Inferior parietal cortex (tissue), 1 donor: ENCODE data around the gene PTPA.
"Not testable (repeated sequence)": the region's sequence is repeated elsewhere in the genome, so short reads cannot be mapped to it uniquely, and the experiment has no call there.

Experiments used
- DNase-seq: peaks from one replicate; pipeline ENCODE4 v3.0.0-alpha.2; 2016; ENCODE audit errors: extremely low spot score

Gene PTPA

DNA sequence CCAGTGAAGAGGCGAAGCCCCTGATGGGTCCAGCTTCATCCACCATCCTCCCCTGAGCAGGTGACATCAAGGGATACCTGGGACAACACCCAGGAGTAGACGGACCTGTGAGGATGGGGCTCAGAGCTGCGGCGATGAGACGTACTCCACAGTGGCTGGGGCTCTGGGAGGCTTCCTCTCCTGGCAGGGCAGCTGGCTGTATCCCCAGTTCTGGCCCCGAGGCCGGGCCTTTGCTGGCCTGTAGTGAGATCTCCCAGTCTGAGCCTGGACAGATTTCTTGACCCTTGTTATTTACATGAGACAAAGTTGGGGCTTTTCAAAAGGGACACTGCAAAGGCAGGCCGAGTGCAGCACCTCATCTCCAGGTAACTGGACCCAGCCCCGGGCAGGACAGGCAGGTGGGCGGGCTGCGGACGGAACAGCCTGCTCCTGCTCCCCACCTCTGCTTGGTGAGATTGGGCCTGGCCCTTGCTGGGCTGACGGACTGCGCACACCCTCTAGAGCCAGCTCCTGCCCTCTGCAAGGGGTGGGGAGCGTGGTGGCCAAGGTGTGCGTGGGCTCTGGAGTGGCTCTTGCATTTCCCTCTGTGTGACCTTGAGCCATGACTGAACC, 43.8 kb downstream of the PTPA start:
- DNase-seq: no peak

DNA sequence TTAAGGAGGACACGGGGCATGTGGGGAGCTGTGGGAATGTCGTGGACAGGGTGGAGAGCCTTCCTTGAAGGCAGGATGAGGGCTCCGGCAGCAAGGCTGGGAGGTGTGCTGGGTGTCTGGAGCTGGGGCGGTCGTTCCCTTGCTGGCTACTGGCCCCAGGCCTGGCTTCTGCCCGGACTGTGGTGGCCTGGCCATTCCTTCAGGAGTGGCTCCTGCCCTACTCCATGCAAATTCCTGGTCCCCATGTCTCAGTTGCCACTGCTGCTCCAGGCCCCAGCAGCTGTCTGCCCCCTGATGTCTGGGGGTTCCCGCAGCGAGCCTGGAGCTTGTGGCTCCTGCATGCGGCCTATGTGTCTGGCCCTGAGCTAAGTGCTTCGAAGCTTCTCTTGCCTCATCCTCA, 44.9 kb downstream of the PTPA start:
- no peak for DNase-seq

DNA sequence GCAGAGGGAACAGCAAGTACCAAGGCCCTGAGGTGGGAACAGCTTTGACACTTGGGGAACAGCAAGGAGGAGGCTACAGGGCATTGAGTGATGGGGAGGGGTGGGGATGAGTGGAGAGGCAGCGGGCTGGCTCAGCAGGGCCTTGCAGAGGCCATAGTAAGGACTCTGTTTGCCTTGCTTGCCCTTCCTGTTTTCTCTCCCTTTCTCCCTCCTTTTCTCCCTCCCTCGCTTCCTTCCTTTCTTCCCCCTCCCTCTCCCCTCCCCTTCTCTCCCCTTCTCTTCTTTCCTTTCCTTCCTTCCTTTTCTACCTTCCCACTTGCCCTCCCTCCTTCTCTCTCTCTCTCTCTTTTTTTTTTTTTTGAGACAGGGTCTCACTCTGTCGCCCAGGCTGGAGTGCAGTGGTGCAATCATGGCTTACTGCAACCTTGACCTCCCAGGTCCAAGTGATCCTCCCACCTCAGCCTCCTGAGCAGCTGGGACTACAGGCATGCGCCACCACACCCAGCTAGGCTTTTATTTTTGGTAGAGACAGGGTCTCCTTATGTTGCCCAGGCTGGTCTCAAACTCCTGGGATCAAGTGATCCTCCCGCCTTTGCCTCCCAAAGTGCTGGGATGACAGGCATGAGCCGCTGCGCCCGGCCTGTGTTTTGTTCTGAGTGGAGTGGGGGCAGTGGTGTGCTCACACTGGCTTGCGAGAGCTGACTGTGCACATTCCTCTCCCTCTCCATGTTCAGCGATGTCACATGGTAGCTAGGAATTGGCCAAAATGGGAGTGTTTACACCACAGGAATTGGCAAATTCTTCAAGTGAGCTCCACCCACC, 49.7 kb downstream of the PTPA start:
- no peak for DNase-seq

DNA sequence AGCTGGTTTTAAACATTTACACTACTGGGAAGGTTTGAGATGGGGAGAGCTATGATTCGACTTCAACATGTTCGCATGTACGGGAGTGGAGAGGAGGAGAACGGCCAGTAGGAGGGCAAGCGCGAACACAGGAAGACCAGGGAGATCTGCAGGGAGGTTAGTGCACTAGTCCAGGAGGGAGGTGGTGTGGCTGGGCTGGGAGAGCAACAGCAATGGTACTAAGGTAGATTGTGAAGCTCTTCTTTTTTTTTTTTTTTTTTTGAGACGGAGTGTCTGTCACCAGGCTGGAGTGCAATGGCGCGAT, 50.3 kb downstream of the PTPA start:
- no peak for DNase-seq

DNA sequence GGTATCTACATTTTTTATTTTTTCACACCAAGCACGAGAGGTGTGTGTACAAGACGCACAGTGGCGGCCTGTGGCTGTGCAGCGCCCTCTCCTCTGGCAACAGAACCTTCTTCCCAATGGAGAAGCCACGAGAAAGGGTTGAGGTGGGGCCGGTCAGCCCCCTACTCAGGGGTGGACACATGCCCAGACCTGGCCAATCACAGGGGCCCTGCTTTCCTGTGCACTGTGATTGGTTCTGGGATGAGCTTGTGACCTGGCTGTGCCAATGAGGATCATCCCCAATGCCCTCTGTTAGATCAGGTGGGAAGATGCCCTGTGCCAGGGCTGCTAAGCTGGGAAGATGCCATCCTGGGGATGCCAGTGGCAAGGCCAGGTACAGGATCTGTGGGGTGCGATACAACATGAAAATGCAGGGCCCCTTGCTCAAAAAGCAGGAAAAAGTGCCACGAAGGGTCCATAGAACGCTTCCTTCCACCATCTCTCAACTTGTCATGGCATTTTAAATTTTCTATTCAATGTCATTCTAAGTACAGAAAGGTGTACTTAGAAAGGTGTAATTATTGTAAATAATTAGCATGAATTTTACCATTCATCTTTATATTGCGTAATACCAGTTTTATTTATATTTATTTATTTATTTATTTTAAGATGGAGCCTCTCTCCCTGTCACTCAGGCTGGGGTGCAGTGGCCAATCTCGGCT, 51.4 kb downstream of the PTPA start:
- no peak for DNase-seq

DNA sequence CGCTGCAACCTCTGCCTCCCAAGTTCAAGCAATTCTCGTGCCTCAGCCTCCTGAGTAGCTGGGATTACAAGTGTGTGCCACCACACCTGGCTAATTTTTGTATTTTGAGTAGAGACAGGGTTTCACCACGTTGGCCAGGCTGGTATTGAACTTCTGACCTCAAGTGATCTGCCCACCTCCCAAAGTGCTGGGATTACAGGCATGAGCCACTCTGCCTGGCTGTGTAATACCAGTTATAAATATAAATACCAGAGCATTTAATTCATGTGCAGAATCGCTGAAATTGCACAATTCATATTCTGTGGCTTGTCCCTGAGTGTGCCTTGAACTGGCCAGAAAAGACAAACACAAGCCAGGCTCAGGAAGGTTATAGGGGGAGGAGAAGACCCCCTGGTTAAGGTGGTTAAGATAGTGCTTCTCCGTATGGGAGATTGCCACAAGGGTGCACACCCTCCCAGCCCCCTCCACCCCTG, 52.0 kb downstream of the PTPA start:
- not testable (repeated sequence) for DNase-seq

DNA sequence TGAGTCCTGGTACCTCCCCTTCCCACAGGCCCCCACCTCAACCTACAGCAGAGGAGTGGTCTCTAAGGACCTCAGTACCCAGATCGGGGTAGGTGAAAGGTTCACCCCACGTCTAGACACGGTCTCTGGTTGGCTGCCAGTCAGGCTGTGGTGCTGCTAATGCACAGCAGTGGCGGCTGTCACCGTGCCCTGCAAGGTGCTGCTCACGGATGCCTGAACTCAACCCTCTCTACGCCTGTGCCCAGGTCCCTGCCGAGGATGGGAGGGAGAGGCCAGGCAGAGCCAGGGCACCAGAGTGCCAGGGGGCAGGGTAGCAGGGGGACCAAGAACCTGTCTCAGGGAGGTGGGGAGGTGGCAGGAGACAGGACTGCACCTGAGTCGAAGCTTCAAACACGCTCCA, 52.5 kb downstream of the PTPA start:
- no peak for DNase-seq

DNA sequence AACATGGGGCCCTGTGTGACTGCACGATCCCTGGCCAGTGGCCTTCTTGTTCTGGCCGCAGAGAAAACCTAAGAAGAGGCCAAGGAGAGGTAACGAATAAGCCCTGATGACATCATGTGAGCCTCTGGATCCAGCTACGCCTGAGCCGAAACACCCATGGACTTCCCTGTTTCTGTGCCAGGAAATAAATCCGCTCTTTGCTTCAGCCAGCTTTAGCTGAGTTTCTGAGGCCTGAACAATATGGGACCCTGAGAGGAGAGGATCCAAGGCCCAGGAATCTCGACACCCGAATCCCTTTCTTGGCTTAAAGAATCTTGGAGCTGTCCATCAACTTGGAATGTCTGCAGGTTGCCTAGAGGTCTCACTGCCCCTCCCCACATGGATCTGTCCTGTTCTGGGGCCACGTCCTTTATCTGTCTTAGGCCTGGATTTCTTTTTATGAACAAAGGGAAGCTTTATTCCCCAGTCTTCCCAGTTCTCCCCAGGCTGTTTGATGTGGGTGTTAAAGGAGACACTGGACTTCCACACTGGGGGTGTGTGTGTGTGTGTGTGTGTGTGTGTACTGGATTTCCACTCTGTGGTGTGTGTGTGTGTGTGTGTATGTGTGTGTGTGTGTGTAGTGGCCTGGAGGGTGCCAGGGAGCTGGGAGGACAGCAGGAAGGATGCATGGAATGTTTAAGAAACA, 53.2 kb downstream of the PTPA start:
- no peak for DNase-seq

DNA sequence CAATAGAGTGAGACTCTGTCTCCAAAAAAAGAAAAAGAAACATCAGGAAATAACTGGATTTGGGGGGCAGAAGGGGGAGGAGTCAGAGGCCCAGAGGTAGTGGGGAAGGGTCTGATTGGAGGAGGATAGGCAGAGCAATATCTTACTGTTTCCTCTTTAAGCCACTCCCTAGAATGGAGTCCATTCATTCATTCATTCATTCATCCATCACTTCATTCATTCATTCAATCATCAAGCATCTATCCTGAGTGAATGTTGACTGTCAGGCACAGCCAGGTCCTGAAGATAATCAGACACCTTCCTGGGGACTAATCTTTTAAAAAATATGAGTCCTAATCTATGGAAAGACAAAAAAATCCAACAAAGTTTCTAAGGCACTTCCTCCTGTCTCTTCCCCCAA, 54.0 kb downstream of the PTPA start:
- DNase-seq: no peak

DNA sequence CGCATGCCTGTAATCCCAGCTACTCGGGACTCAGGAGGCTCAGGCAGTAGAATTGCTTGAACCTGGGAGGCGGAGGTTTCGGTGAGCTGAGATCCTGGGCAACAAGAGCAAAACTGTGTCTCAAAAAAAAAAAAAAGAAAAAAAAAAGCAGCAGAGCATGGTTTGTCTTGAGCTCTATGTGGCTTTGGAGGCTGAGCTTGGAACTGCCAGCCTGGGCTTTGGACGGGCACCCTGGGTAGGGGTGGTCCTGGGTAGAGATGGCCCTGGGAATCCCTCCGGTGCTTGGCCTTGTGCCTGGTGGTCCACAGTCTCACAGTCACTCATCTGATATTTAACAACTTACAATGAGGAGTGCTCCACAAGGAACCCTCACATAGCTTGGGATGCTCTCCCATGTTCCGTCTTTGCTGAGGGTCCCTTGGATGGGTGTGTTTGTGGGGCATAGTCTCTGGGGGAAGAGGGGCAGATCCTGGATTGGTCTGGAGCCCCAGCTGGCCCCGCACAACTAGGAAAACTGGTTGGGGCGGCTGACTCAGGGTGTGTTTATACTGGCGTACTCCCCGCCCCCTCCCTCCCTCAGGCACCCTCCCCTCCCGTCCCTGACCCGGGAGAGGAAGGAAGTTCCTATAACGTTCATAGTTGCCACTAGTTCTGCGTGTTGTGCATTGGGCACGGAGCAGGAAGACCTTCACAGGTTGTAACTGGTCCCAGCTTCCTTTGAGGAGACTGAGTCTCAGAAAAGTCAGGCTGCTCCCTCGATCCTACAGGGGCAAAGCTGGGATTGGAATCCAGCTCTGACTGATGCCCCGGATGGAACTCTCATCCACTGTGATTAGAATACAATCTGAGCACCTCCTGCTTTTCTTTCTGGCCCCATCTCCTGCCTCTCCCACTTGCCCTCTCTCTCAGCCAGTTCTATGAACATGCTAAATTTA, 55.7 kb downstream of the PTPA start:
- DNase-seq: no peak

DNA sequence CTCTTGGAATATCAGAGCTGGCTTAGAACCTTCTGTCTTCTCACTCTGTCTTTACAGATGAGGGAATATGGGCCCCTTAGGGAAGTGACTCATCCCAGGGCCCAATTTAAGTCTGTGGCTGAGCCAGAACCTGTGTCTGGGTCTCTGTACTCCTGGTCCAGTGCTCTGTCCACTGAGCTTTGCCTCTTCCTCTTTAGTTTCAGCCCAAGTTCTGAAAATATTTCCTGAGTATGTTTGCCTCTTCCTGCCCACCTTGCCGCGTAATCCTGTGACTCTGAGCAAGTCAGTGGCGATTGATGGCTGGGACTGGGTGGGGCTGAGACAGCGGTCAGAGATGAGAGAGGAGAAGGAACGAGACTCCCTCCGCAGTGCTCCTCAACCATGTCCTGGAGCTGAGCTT, 59.0 kb downstream of the PTPA start:
- no peak for DNase-seq

DNA sequence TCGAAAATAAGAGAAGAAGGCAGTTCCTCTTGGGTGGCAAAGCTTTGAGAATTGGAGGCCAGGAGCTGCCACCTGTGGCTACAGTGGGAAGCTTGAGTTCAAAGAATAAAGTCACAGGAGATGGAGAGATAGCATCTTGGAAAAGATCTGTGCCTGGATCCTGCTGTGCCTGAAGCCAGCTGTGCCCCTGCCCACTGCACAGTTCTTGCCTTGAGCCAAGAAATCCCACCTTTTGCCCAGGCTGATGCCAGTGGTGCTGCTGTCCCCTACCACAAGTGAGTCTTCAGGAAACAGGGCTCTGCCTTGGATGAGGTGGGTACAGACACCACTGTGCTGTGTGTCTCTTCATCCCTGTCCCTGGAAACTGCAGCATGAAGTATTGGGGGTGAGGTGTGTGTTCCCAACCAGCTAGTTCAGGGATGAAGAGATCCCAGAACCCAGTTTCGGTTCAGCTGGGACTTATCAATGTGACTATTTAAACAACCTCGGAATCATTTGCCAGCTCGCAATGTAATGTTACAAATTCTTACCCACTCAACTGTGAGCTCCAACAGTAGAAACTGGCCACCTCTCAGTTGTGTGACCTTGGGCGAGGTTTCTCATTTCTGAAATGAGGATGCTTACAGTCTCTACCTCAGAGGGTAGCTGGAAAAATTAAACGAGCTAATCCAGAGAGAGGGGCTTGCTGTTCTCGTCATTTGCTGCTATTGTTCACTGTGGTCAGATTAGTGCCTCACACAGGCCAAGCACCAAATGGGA, 61.0 kb downstream of the PTPA start:
- DNase-seq: no peak

DNA sequence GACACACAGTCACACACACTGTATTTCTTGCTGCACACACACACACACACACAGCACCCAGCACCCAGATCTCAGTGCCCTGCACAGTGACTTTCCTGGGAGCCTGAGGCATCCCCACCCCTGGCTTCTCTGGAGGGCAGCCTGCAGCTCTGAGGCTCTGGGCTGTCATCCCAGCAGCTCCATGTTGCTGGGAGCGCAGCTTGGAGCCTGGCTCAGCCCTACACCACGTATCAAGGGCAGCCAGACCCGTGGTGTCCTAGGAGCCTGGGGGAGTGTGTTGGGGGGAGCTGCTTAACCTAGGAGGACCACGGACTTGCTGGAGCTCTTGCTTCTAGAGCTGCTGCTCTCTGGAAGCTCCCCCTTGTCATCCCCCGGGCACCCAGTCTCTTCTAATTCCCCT, 61.6 kb downstream of the PTPA start:
- DNase-seq: no peak

DNA sequence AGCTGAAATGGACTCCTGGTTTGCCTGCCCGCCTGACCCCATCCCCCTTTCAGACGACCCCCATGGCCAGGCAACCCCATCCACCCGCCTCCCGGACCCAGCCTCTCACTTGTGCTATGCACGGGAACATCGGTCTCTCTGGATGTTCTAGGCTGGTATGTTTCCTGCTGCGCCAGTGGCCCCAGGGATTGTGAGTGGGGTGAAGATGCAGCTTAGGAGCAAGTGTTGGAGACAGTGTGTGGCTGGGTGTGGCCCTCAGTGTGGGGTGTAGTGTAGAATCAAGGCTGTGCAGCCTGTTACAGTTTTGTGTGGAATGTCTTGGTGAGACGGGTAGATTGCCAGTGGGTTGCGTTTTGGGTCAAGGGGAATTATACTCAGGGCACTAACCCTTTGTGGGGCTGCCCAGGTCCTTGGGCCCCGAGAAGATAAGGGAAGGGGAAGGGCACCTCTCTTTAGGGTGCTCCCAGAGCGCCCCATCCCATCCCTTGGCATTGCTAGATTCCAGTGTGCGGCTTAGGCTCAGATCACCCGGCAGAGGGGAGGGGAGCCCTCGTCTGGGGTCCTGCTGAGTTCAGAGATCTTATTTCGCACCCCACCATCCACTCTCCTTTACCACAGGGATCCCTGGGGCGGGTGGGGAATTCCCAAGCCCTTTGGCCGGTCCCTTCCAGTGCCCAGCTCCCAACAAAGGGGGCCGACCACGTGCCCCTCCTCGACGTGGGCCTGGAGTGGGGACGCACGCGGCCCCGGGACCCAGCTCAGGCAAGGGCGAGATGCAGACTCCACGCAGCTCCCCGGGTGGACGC, 62.3 kb downstream of the PTPA start:
- DNase-seq: no peak

DNA sequence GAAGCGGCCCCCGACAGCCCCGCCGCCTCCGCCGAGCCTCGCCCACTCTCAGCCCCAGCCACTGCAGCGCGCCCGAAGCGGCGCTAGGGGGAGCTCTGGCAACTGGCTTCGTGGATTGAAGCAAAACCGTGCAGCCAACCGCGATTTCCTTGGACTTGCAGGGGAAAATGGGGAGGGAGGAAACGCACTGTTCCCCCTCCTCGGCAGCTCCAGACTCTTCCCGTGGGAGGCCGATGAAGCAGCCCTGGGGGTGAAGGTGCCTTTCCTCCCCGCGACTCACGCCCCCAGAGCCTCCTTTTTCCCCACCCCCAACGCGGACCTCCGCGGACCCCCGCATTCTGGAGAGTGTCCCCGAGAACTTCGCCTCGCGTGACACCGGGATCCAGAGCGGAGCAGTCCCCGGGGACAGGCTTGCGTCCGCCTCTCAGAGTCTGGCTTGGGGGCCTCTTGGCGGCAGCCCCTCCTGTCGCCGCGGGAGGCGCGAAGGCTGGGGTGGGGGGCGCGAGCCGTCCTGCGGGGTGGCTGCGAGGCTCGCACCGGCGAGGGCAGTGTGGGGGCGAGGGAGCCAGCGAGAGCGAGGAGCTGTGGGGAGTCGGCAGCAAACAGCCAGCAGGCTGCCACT, 63.0 kb downstream of the PTPA start:
- peak; percentile 89 for DNase-seq

DNA sequence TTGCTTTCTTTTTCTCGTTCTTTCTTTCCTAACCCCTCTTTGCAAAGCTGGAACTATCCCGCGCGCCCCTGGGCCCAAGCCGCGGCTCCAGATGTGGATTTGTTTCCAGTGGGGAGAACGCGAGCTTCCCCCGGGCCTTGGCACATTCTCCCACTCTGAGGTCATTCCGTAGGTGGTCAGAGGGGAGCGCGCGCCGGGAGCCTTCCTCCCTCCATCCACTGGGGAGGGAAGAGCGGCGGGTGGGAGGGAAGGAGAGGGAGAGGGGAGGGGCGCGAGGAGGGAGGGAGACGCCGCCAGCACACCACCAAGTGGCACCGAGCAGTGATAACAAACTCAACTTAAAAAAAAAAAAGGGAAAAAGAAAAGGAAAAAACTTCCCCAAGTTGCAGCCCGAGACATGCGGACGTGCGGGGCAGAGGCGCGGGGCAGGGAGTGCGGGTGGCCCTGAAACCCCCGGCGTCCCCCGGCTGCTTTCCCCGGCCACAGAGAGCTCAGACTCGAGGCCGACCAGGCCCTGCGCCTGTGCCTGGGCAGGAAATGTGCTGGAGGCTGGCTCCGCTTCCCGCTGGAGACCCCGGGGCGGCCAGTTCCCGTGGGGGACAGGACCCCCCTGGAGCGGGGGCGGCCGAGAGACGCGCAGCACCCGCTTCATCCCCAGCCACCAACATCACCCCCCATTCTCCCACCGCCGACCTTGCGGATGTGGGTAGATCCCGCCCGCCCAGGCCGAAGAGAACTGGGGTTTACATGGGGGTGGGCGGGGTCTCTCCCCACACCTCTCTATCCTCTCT, 63.7 kb downstream of the PTPA start:
- DNase-seq: peak; percentile 54

DNA sequence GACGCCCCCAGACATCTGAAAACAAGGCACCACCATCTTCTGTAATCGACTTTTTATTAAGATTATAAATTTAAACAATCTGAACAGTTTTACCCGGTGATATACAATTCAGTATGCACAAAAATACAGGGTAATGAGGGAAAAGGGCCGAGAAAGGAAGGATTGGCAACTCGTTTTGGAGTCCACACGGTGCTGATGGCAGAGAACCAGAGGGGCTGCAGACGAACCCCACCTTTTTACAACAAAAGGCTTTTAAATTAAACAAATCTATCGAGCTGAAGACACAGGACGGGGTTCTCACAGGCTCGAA, 64.3 kb downstream of the PTPA start:
- DNase-seq: no peak

DNA sequence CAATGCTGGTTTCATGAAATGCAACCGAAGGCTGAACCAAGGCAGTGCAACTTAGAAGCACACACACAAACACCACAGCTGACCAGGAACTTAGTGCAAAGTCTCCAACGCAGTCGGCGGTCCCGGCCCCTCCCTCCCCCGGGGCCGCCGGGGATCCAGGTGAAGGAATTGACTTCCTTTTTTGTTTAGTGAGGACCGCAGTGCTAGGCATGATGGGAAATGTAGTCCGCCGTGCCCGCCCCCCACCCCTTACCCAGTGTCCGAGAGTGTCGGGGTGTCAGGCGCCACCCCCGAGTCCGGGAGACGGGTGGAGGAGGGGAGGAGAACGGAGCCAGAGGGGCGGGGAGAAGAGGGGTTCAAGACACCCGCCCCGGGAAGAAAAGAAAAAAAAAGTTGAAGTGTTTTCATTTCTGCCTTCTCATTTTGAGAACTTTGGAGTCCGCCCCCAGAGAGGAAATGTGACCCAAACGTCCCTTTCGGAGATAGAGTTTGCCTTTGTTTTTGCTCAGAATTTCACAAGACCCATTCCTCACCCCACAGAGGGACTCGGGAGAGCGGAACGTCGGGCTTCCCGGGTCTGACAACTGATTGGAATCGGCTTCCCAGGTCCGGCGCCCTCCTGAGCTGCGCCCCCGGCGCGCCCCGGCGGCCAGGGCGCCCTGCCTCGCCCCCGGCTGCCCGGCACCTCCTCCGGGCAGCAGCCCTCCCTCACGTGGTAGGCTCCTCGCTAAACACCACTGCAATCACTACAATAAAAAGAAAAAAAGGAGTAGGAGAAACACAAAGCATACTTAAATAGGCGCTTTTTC, 64.8 kb downstream of the PTPA start:
- DNase-seq: peak; percentile 72
